OCI-LY3 (cell line): ENCODE results near the gene ACOT7.

Experiments
- H2AFZ ChIP-seq: fragments of 200-600, 300-600 bp; shearing (Covaris generic); 2 replicates; pipeline ENCODE4 v1.6.0; 2014; ENCODE audit warnings: antibody characterized with exemption, low read depth, low read length
- H3K27ac ChIP-seq: fragments of 200-600, 300-600 bp; sonication (generic); 2 replicates; pipeline ENCODE4 v1.5.1; 2014; ENCODE audit warnings: mild to moderate bottlenecking, low read length, moderate library complexity, mixed read lengths
- H3K27me3 ChIP-seq: fragments of 200-600, 300-600 bp; sonication (generic); 2 replicates; pipeline ENCODE4 v1.6.1; 2014; ENCODE audit warnings: low read depth, low read length, mixed read lengths
- H3K36me3 ChIP-seq: fragments of 200-600, 300-600 bp; sonication (generic); replicated peaks from 2 replicates; pipeline ENCODE3; 2014; ENCODE audit warnings: low read depth, low read length, mixed read lengths
- H3K4me1 ChIP-seq: fragments of 300-600, 200-600 bp; sonication (generic); 2 replicates; pipeline ENCODE4 v1.6.1; 2014; ENCODE audit warnings: low read length, mixed read lengths
- H3K4me2 ChIP-seq: fragments of 200-600, 300-600 bp; sonication (generic); 2 replicates; pipeline ENCODE4 v1.6.1; 2014; ENCODE audit warnings: low read length, mixed read lengths
- H3K4me3 ChIP-seq: fragments of 300-600, 200-600 bp; sonication (generic); 2 replicates; pipeline ENCODE4 v1.5.1; 2014; ENCODE audit warnings: antibody characterized with exemption, mild to moderate bottlenecking, low read length, moderate library complexity
- H3K79me2 ChIP-seq: fragments of 300-600, 200-600 bp; shearing (Covaris generic); 2 replicates; pipeline ENCODE4 v1.6.1; 2014; ENCODE audit warnings: mild to moderate bottlenecking, low read length, mixed read lengths
- H3K9ac ChIP-seq: fragments of 300-600, 200-600 bp; shearing (Covaris generic); 2 replicates; pipeline ENCODE4 v1.6.0; 2014; ENCODE audit warnings: mild to moderate bottlenecking, low read length, moderate library complexity
- H3K9me3 ChIP-seq: fragments of 200-600, 300-600 bp; shearing (Covaris generic); 2 replicates; pipeline ENCODE4 v1.6.1; 2014; ENCODE audit warnings: low read length, mixed read lengths; ENCODE audit not compliant: insufficient read depth
- H4K20me1 ChIP-seq: fragments of 200-600, 300-600 bp; sonication (generic); 2 replicates; pipeline ENCODE4 v1.6.1; 2016; ENCODE audit warnings: low read length, mixed read lengths; ENCODE audit not compliant: insufficient read depth
- CTCF ChIP-seq: fragments of 200-600, 300-600 bp; sonication (generic); IDR thresholded peaks from 2 replicates; pipeline ENCODE4 v1.5.1; 2014; ENCODE audit warnings: antibody characterized with exemption, low read length, low read depth
- EZH2phosphoT487 ChIP-seq: fragments of 200-600 bp; shearing (Covaris generic); IDR thresholded peaks from 2 replicates; pipeline ENCODE4 v1.6.1; 2018; ENCODE audit warnings: antibody characterized with exemption, mixed run types, low read depth

The ACOT7 gene

GRCh38 chr1:6314503-6314902, 79.1 kb downstream of the ACOT7 start:
- no peak overlapping the region for H3K27ac ChIP-seq

GRCh38 chr1:6313393-6314200, 80.0 kb downstream of the ACOT7 start:
- no peaks in the 10 kb centered on the region for H3K79me2 ChIP-seq
- no peaks in the 10 kb centered on the region for H3K9me3 ChIP-seq
- no peaks in the 10 kb centered on the region for H4K20me1 ChIP-seq
- H3K9ac ChIP-seq, result no peak overlapping the region
- TF ChIP-seq EZH2phosphoT487 (no peak), CTCF (no peak)
- H3K4me2 ChIP-seq, result no peak overlapping the region
- H3K4me1 ChIP-seq, result no peaks in the 10 kb centered on the region
- H3K36me3 ChIP-seq, result peaks cover 5% of the 10 kb centered on the region
- H3K4me3 ChIP-seq, result no peak overlapping the region
- H3K27me3 ChIP-seq, result no peaks in the 10 kb centered on the region
- H2AFZ ChIP-seq, result no peak overlapping the region
- no peak overlapping the region for H3K27ac ChIP-seq

More at GRCh38 chr1:6314503-6314902, 79.1 kb downstream of the ACOT7 start:
- Histone ChIP-seq H3K9ac (no peak overlapping the region), H3K4me1 (no peaks in the 10 kb centered on the region), H3K9me3 (no peaks in the 10 kb centered on the region), H3K79me2 (no peaks in the 10 kb centered on the region), H2AFZ (no peak overlapping the region), H4K20me1 (no peaks in the 10 kb centered on the region), H3K27me3 (no peaks in the 10 kb centered on the region), H3K4me2 (no peak overlapping the region), H3K4me3 (no peak overlapping the region), H3K36me3 (no peaks in the 10 kb centered on the region)
- no peak for TF ChIP-seq EZH2phosphoT487
- TF ChIP-seq CTCF, result no peak

- peaks cover 17% of the 10 kb centered on the region for H3K36me3 ChIP-seq
- no peak overlapping the region for H2AFZ ChIP-seq
- no peaks in the 10 kb centered on the region for H3K4me1 ChIP-seq
- H4K20me1 ChIP-seq, result no peaks in the 10 kb centered on the region
- TF ChIP-seq CTCF (no peak), EZH2phosphoT487 (no peak)
- no peak overlapping the region for H3K27ac ChIP-seq
- H3K9me3 ChIP-seq, result no peaks in the 10 kb centered on the region
- H3K9ac ChIP-seq, result no peak overlapping the region
- H3K79me2 ChIP-seq, result no peaks in the 10 kb centered on the region
- no peak overlapping the region for H3K4me2 ChIP-seq
- no peaks in the 10 kb centered on the region for H3K27me3 ChIP-seq
- no peak overlapping the region for H3K4me3 ChIP-seq
Measured at GRCh38 chr1:6310116-6310848, 83.3 kb downstream of the ACOT7 start.

GRCh38 chr1:6309564-6309963, 84.0 kb downstream of the ACOT7 start:
- Histone ChIP-seq H3K36me3 (peaks cover 17% of the 10 kb centered on the region), H3K4me1 (no peaks in the 10 kb centered on the region), H3K4me2 (no peak overlapping the region), H3K27ac (no peak overlapping the region), H3K4me3 (no peak overlapping the region), H3K79me2 (no peaks in the 10 kb centered on the region), H2AFZ (no peak overlapping the region), H3K9me3 (no peaks in the 10 kb centered on the region), H3K27me3 (no peaks in the 10 kb centered on the region), H3K9ac (no peak overlapping the region), H4K20me1 (no peaks in the 10 kb centered on the region)
- no peak for TF ChIP-seq CTCF
- TF ChIP-seq EZH2phosphoT487, result no peak
